GM21723 (cell line): ENCODE measurements around the gene ACAP1.
A peak's percentile ranks its signal among the peaks of the same experiment; 100 is the strongest.

Source experiments
- ATAC-seq: cut with Tn5 transposase; IDR thresholded peaks from one replicate; pipeline ENCODE4 v1.9.1; 2021; ENCODE audit warnings: mild to moderate bottlenecking, moderate library complexity; ENCODE audit not compliant: unreplicated experiment

The ACAP1 gene

GRCh38 chr17:7311110-7311705 lies 25.1 kb upstream of the ACAP1 start:
- ATAC-seq = no peak

- no peak for ATAC-seq
Measured at GRCh38 chr17:7312432-7313087, 23.8 kb upstream of the ACAP1 start.

- no peak for ATAC-seq
Measured at GRCh38 chr17:7313088-7313889, 23.0 kb upstream of the ACAP1 start.

GRCh38 chr17:7313890-7314718 lies 22.2 kb upstream of the ACAP1 start:
- ATAC-seq = no peak

GRCh38 chr17:7314719-7315569 lies 21.4 kb upstream of the ACAP1 start, which contains the start of gene GPS2:
Gene GPS2, minus strand, starts transcription at chr17:7315360. Its CDS starts 308 bp downstream, at chr17:7315052.
- peak; percentile 64 for ATAC-seq

GRCh38 chr17:7315570-7316235 lies 20.6 kb upstream of the ACAP1 start:
- no peak for ATAC-seq

- ATAC-seq = no peak
Measured at GRCh38 chr17:7317161-7317803, 19.0 kb upstream of the ACAP1 start.

GRCh38 chr17:7318121-7318860 lies 18.0 kb upstream of the ACAP1 start:
- no peak for ATAC-seq

- ATAC-seq = no peak
Measured at GRCh38 chr17:7321466-7321865, 14.9 kb upstream of the ACAP1 start.

GRCh38 chr17:7322520-7323194 lies 13.7 kb upstream of the ACAP1 start:
- no peak for ATAC-seq

- no peak for ATAC-seq
Measured at GRCh38 chr17:7323731-7324437, 12.4 kb upstream of the ACAP1 start.

- ATAC-seq = no peak
Measured at GRCh38 chr17:7324438-7324779, 11.9 kb upstream of the ACAP1 start.

GRCh38 chr17:7325031-7325528 lies 11.2 kb upstream of the ACAP1 start:
- ATAC-seq = no peak

GRCh38 chr17:7326186-7326585 lies 10.1 kb upstream of the ACAP1 start:
- no peak for ATAC-seq

- ATAC-seq = no peak
Measured at GRCh38 chr17:7327056-7327455, 9.3 kb upstream of the ACAP1 start.

GRCh38 chr17:7327501-7327900 lies 8.8 kb upstream of the ACAP1 start:
- no peak for ATAC-seq

GRCh38 chr17:7328009-7328408 lies 8.3 kb upstream of the ACAP1 start:
- ATAC-seq = no peak
